PC-3 (cell line): ENCODE results near the gene WSCD2. TPM values are rescaled to one million over a fixed set of nuclear protein-coding genes. Genes with fewer than 3 reads are reported as not detected.

ENCODE experiments used
- ATAC-seq: fragments of 200-7000 bp; cut with Tn5 transposase; 2 replicates; pipeline ENCODE4 v1.9.1; 2020; ENCODE audit warnings: mild to moderate bottlenecking, moderate library complexity
- BruUV-seq: library from RNA; stranded (reverse); fragments of 400-500 nt; replicated peaks from 2 replicates; lab custom pipeline; 2021; lab: Mats Ljungman, UMichigan
- CTCF ChIA-PET: fragments of 300-600 bp; sonication (Branson Sonifier 250); formaldehyde crosslinking; loops from one replicate; lab custom pipeline; 2022; ENCODE audit warnings: antibody characterized with exemption; lab: Charles Lee
- POLR2A ChIA-PET: fragments of 300-600 bp; sonication (Branson Sonifier 250); formaldehyde crosslinking; loops from one replicate; lab custom pipeline; 2022; ENCODE audit warnings: antibody characterized with exemption; ENCODE audit not compliant: unreplicated experiment; lab: Charles Lee
- DNase-seq: peaks from one replicate; pipeline ENCODE4 v3.0.0-alpha.2; 2015
- H2AFZ ChIP-seq: fragments of 300-600 bp; sonication (generic); 2 replicates; pipeline ENCODE4 v1.6.0; 2016; ENCODE audit warnings: antibody characterized with exemption, low read length
- H3F3A ChIP-seq: fragments of 300-600 bp; sonication (generic); one replicate; pipeline ENCODE4 v1.6.0; 2017; ENCODE audit warnings: antibody characterized with exemption, low read length, control low read depth, mild to moderate bottlenecking; ENCODE audit not compliant: unreplicated experiment
- H3K27ac ChIP-seq: fragments of 300-600 bp; sonication (generic); 2 replicates; pipeline ENCODE4 v1.5.1; 2016; ENCODE audit warnings: mild to moderate bottlenecking, low read length
- H3K27me3 ChIP-seq: fragments of 300-600 bp; sonication (generic); 2 replicates; pipeline ENCODE4 v1.6.1; 2016; ENCODE audit warnings: low read length, mixed read lengths
- H3K36me3 ChIP-seq: fragments of 300-600 bp; sonication (generic); 2 replicates; pipeline ENCODE4 v1.6.1; 2016; ENCODE audit warnings: low read depth, mixed run types, low read length, mixed read lengths
- H3K4me1 ChIP-seq: fragments of 300-600 bp; sonication (generic); 2 replicates; pipeline ENCODE4 v1.5.1; 2016; ENCODE audit warnings: low read length; ENCODE audit not compliant: insufficient read depth
- H3K4me2 ChIP-seq: fragments of 300-600 bp; sonication (generic); 2 replicates; pipeline ENCODE4 v1.6.0; 2016; ENCODE audit warnings: low read length
- H3K4me3 ChIP-seq: fragments of 300-600 bp; sonication (generic); 2 replicates; pipeline ENCODE4 v1.5.1; 2016; ENCODE audit warnings: mild to moderate bottlenecking, low read length, mixed read lengths
- H3K79me2 ChIP-seq: fragments of 300-600 bp; sonication (generic); 2 replicates; pipeline ENCODE4 v1.6.1; 2017; ENCODE audit warnings: low read length, mixed read lengths
- H3K9ac ChIP-seq: fragments of 300-600 bp; sonication (generic); 2 replicates; pipeline ENCODE4 v1.6.0; 2016; ENCODE audit warnings: mild to moderate bottlenecking, low read length
- H3K9me2 ChIP-seq: fragments of 300-600 bp; sonication (generic); replicated peaks from 2 replicates; pipeline ENCODE4 v1.6.1; 2016; ENCODE audit warnings: mixed run types, low read length, mixed read lengths
- H3K9me3 ChIP-seq: fragments of 300-600 bp; sonication (generic); 2 replicates; pipeline ENCODE4 v1.6.1; 2016; ENCODE audit warnings: low read length, mixed read lengths
- H4K20me1 ChIP-seq: fragments of 300-600 bp; sonication (generic); 2 replicates; pipeline ENCODE4 v1.6.1; 2016; ENCODE audit warnings: low read length, mixed read lengths
- EZH2 ChIP-seq: fragments of 300-600 bp; sonication (generic); IDR thresholded peaks from one replicate; pipeline ENCODE4 v1.6.1; 2017; ENCODE audit warnings: antibody characterized with exemption, mild to moderate bottlenecking, low read length; ENCODE audit not compliant: unreplicated experiment
- EZH2phosphoT487 ChIP-seq: fragments of 300-600 bp; sonication (generic); IDR thresholded peaks from 2 replicates; pipeline ENCODE4 v1.6.1; 2018; ENCODE audit warnings: mild to moderate bottlenecking, antibody characterized with exemption, low read length, borderline replicate concordance
- intact Hi-C: fragments of 100-400 bp; cut with micrococcal nuclease; formaldehyde crosslinking; loops from 2 replicates; pipeline ENCODE4 v1.9.0; 2023
- total RNA-seq: library from RNA; depleted of rRNA; stranded (reverse); fragments of >200 nt; gene quantifications from 2 replicates; pipeline ENCODE4 v1.2.3, GENCODE V29; 2014
- TF ChIP-seq, protein P1 (sequence below): fragments of 300-600 bp; sonication (generic); conservative IDR thresholded peaks from 2 replicates; pipeline ENCODE4 v1.5.1; 2017; ENCODE audit warnings: antibody characterized with exemption, low read depth, mild to moderate bottlenecking, low read length

WSCD2 gene
- total RNA-seq, 1 experiment from 2014 or later = not detected

DNA sequence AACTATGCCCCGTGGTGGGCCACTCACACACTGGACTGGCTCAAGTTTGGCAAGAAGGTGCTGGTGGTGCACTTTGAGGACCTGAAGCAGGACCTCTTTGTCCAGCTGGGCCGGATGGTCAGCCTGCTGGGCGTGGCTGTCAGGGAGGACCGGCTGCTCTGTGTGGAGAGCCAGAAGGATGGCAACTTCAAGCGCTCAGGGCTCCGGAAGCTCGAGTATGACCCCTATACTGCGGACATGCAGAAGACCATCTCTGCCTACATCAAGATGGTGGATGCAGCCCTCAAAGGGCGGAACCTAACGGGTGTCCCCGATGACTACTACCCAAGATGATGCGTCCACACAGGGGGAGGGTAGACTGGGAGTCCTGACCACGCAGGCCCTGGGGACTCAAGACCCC is 118.9 kb downstream of the WSCD2 start:
- no peaks in the 10 kb centered on the region for H3F3A ChIP-seq
- H3K9me2 ChIP-seq = no peaks in the 10 kb centered on the region
- H3K9ac ChIP-seq = no peak overlapping the region
- DNase-seq = no peak
- ATAC-seq = no peak
- no peak for TF ChIP-seq EZH2
- TF ChIP-seq, protein P1, sequence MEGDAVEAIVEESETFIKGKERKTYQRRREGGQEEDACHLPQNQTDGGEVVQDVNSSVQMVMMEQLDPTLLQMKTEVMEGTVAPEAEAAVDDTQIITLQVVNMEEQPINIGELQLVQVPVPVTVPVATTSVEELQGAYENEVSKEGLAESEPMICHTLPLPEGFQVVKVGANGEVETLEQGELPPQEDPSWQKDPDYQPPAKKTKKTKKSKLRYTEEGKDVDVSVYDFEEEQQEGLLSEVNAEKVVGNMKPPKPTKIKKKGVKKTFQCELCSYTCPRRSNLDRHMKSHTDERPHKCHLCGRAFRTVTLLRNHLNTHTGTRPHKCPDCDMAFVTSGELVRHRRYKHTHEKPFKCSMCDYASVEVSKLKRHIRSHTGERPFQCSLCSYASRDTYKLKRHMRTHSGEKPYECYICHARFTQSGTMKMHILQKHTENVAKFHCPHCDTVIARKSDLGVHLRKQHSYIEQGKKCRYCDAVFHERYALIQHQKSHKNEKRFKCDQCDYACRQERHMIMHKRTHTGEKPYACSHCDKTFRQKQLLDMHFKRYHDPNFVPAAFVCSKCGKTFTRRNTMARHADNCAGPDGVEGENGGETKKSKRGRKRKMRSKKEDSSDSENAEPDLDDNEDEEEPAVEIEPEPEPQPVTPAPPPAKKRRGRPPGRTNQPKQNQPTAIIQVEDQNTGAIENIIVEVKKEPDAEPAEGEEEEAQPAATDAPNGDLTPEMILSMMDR = no peak
- TF ChIP-seq EZH2phosphoT487 = no peak
- POLR2A ChIA-PET = no interaction called here
- no peak overlapping the region for H3K4me3 ChIP-seq
- intact Hi-C loops = no loop called here
- H4K20me1 ChIP-seq = no peaks in the 10 kb centered on the region
- no peaks in the 10 kb centered on the region for H3K9me3 ChIP-seq
- no peak overlapping the region for H3K4me2 ChIP-seq
- CTCF ChIA-PET = no interaction called here
- no TSS peak for BruUV-seq
- no peak overlapping the region for H2AFZ ChIP-seq
- no peaks in the 10 kb centered on the region for H3K4me1 ChIP-seq
- no peak overlapping the region for H3K27ac ChIP-seq
- H3K27me3 ChIP-seq = peaks cover 54% of the 10 kb centered on the region
- no peaks in the 10 kb centered on the region for H3K79me2 ChIP-seq
- H3K36me3 ChIP-seq = no peaks in the 10 kb centered on the region

DNA sequence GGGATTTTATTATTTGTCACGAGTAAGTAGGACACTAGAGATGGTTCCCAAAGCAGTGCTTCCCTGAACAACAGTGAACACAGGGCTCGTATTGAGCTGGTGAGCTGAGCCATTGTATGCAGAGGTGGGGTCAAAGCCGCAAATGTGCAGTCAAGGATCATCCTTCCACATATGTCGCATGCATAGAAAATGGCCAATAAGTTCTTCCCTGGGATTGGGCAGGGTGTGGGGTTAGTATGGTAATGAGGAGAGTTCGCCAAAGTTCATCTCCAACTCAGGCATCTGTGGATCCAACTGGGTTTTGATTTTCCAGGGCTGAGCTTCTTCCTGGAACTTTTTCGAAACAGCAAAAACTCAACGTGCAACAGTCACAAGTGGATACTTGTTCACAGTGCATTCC is 123.4 kb downstream of the WSCD2 start:
- ATAC-seq (no peak), DNase-seq (no peak)
- H3K4me2 ChIP-seq = no peak overlapping the region
- intact Hi-C loops = no loop called here
- no peaks in the 10 kb centered on the region for H3K9me3 ChIP-seq
- no peak overlapping the region for H3K27ac ChIP-seq
- no peaks in the 10 kb centered on the region for H3K9me2 ChIP-seq
- BruUV-seq = no TSS peak
- ChIA-PET CTCF (no interaction called here), POLR2A (no interaction called here)
- H3K27me3 ChIP-seq = peaks cover 67% of the 10 kb centered on the region
- no peak overlapping the region for H2AFZ ChIP-seq
- H3K9ac ChIP-seq = no peak overlapping the region
- no peaks in the 10 kb centered on the region for H3F3A ChIP-seq
- no peak overlapping the region for H3K4me3 ChIP-seq
- H4K20me1 ChIP-seq = no peaks in the 10 kb centered on the region
- H3K79me2 ChIP-seq = no peaks in the 10 kb centered on the region
- H3K4me1 ChIP-seq = no peaks in the 10 kb centered on the region
- no peaks in the 10 kb centered on the region for H3K36me3 ChIP-seq
- TF ChIP-seq EZH2 = no peak
- TF ChIP-seq, protein P1 = no peak
- TF ChIP-seq EZH2phosphoT487 = no peak

DNA sequence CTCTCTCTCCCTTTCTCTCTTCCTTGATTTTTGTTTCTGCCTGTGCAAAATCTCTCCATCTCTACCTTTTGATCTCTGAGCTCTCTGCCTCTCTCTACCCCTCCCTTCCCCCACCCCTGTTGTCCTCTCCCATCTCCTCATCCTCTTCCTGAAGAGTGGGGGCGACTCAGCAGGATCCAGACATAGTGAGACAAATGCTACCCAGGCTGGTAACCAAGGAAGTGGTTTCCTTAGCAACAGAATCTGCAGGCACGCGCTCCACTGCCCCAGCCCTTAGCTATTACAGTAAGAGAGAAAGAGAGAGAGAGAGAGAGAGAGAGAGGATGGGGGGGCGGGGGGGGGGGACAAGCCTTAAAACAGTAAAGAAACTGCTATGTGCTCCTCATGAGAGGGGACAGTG is 124.5 kb downstream of the WSCD2 start:
- Histone ChIP-seq H3K79me2 (no peaks in the 10 kb centered on the region), H3K9me2 (no peaks in the 10 kb centered on the region; the same call in 1 of the 2 replicates), H4K20me1 (no peaks in the 10 kb centered on the region), H3K9me3 (no peaks in the 10 kb centered on the region), H3K27ac (no peak overlapping the region), H3K4me1 (no peaks in the 10 kb centered on the region), H3K4me2 (no peak overlapping the region), H3F3A (no peaks in the 10 kb centered on the region), H3K4me3 (no peak overlapping the region), H3K27me3 (peaks cover 69% of the 10 kb centered on the region), H3K36me3 (no peaks in the 10 kb centered on the region), H2AFZ (no peak overlapping the region), H3K9ac (no peak overlapping the region)
- DNase-seq (no peak), ATAC-seq (no peak)
- intact Hi-C loops = no loop called here
- no TSS peak for BruUV-seq
- no peak for TF ChIP-seq EZH2
- no peak for TF ChIP-seq EZH2phosphoT487
- TF ChIP-seq, protein P1 = no peak
- ChIA-PET POLR2A (no interaction called here), CTCF (no interaction called here)
